GM12873 (cell line): ENCODE results near the gene CERS6.

Experiments used
- TF ChIP-seq, protein P1 (sequence below): IDR thresholded peaks from 2 replicates; pipeline ENCODE4 v1.5.1; 2012; ENCODE audit warnings: low read depth, mild to moderate bottlenecking, moderate library complexity, low read length, control low read depth; ENCODE audit not compliant: insufficient read depth; ENCODE audit errors: missing control alignments

CERS6 gene

DNA sequence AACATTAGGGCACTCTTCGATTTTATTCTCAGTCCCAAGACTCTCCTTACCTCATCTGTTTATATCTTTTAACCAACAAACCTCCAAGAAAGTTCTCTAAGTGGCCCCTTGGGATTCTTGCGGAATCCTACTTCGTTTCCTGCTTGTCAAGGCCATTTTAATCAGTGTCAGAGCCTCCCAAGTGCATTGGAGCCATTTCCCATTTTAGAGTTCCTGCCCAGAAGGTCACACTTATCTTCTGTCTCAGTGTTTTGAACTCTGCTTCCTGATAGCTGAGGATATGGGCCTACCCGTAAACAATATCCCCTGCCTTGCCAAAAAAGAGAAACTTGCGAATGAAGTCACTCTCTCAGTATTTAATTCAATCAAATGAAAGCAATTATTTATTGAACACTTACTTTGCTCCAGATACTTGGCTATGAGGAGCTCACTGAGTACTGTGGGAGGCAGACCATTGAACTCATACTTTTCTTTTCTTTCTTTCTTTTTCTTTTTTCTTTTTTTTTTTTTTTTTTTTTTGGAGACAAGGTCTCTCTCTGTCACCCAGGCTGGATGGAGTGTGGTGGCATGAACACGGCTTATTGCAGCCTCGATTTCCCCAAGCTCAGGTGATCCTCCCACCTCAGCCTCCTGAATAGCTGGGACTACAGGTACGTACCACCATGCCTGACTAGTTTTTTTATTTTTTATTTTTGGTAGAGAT, 340.7 kb downstream of the CERS6 start:
- TF ChIP-seq, protein P1, sequence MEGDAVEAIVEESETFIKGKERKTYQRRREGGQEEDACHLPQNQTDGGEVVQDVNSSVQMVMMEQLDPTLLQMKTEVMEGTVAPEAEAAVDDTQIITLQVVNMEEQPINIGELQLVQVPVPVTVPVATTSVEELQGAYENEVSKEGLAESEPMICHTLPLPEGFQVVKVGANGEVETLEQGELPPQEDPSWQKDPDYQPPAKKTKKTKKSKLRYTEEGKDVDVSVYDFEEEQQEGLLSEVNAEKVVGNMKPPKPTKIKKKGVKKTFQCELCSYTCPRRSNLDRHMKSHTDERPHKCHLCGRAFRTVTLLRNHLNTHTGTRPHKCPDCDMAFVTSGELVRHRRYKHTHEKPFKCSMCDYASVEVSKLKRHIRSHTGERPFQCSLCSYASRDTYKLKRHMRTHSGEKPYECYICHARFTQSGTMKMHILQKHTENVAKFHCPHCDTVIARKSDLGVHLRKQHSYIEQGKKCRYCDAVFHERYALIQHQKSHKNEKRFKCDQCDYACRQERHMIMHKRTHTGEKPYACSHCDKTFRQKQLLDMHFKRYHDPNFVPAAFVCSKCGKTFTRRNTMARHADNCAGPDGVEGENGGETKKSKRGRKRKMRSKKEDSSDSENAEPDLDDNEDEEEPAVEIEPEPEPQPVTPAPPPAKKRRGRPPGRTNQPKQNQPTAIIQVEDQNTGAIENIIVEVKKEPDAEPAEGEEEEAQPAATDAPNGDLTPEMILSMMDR: no peak

DNA sequence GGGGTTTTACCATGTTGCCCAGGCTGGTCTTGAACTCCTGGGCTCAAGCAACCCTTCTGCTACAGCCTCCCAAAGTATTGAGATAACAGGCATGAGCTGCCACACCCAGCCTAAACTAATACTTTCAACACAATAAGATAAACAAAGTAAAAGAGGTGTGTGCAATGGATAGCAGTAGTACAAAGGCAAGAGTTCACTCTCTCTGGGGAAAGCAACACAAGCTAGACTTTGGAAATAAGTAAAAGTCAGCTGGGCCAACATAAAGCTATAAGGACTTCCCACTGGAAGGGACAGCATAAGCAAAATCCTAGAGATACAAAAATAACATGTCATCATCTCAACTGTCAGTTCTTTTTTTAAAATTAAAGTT, 341.2 kb downstream of the CERS6 start:
- TF ChIP-seq, protein P1: no peak

DNA sequence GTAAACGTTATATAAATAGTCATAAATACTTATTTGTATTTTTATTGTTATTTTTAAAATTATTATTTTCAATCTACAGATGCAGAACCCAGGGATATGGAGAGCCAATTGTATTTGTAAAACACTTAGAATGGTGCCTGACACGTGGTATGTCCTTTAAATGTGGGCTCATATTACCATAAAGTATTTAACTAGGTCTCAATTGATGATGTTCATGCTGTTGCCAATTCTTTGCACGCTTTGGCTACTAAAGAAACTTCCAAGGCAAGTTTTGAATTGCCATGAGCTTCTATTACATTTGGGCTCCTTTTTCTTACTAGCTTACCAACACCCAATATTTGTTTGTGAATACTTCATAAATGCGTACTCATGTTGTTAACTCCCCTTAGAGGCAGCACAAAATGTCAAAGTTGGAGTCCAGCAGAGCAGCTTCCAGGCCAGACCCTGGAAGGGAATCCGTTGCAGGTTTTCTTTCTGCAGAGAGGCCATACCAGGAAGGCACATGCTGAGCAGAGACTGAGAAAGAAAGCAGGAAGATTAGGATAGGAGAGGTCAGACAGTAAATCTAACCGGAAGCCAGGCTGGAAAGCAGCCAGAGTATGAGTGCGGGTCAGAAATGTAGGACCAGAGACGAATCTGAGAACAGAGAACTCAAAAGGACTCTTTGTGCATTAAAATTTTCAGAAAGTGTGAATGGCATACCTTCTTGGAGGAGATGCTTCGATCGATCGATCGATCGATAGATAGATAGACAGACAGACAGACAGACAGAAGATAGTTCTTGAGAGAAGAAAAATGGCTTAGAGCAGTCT, 342.2 kb downstream of the CERS6 start:
- TF ChIP-seq, protein P1: no peak

DNA sequence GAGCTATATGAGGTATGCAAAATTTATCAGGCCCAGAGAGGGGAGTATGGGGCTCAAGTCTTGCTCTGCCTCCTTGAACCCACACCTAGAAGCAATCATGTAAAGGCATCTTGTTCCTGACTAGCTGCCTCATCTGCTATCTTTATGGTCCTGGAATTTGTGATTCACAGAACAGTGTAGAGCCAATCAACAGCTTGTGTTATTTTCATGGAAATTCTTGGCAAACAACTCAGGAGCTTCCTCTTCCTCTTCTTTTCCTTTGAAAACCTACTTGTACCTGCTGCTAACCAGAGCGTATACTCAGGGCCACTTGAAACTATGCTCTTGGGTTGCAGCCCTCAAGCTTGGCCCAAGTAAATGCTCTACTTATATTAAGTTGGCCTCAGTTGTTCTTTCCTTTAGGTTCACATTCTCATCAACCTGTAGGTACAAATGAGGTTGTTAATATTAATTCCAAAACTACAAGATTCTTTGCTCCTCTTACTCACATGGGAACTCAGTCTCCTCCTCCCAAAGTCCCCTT, 342.9 kb downstream of the CERS6 start:
- TF ChIP-seq, protein P1: no peak

DNA sequence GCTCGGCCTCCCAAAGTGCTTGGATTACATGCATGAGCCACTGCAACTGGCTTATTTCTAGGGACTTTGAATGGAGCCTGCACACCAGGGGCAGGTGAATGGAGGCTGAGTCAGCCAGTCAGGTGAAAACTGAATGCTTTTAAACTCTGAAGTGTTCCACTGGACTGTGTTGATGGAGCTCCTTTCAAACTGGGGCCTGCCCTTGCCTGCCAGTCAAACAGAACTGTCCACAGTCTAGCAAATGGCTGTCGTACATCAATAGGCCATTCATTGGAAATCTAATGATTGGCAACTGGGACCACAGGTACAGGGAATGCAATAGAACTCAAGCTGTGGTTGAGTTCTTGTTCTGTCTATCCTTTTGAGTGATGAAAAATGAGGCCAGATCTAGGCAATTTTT, 345.4 kb downstream of the CERS6 start:
- TF ChIP-seq, protein P1: no peak

DNA sequence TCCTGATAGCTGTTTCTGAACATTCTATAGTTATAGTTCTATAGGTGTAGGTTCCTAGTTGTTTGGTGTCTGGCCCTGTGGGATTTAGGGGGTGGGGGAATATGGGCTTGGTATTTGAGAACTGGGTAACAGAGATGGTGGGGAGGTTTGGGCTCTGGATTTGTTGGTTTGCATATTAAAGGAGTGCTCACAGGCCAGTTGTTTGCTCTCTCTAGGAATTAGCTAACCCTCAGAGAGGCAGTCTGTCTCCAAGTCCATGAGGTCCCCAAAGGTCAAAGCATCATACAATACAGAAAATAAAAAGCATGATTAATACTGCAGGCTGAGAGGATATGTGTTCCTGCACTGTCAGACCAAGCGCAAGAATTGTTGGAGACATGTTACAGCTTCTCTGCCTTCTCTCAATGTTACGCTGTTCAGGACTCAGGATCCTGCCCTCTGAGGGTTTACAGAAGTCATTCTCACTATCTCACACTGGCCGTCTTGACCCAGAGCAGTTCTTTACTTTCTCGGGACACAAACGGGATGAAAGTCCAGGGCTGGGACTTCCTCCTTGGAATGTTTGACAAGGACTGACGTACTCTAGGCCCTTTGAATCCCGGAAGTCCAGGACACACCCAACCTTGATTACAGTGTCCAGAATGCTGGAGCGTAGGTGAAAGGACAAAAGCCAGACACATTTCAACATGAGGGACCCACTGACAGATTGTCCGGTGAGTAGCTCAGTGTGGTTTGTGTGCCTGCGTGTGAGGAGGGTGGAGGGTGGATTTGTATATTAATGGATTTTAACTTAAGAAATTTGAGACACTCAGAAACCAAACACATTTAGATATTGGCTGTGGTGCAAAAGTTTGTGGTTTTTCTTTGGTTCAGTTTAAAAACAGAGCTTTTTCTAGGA, 346.1 kb downstream of the CERS6 start, which contains the start of gene NOSTRIN:
Gene NOSTRIN (plus strand): TSS at position 677 of the 898 bp plus-strand sequence. CDS start 10 bp downstream, at position 687.
- TF ChIP-seq, protein P1: no peak
